CD14-positive monocyte (primary cell): Measurements from ENCODE around the gene KIF26A. TPM values are rescaled to one million over a fixed set of nuclear protein-coding genes. Genes with fewer than 3 reads are reported as not detected.

ENCODE experiments used
- DNase-seq, 3 donors: peaks; one replicate each; pipeline ENCODE4 v3.0.0-alpha.2; 2011 to 2022
- H2AFZ ChIP-seq: 2 replicates; pipeline ENCODE4 v1.6.0; 2012; ENCODE audit warnings: mild to moderate bottlenecking, low read depth, low read length, inconsistent platforms; ENCODE audit not compliant: insufficient read depth, poor library complexity, severe bottlenecking
- H3K27ac ChIP-seq, 2 donors: 1 replicate in 1 of 2; 2 replicates in 1 of 2; pipeline ENCODE4 v1.5.1; 2012 to 2013; ENCODE audit warnings: low read length in 2 of 2, control low read depth in 1 of 2, inconsistent platforms in 1 of 2, low read depth in 1 of 2, mild to moderate bottlenecking in 1 of 2
- H3K27me3 ChIP-seq, 2 donors: one replicate each; pipeline versions ENCODE4 v1.6.0 to v1.6.1; 2011 to 2013; ENCODE audit warnings: low read length in 2 of 2; ENCODE audit not compliant: control insufficient read depth in 2 of 2, insufficient read depth in 2 of 2
- H3K36me3 ChIP-seq, 2 donors: replicated peaks in 1 of 2; 1 replicate in 1 of 2; 2 replicates in 1 of 2; pipeline versions ENCODE4 v1.5.1 to v1.6.1; 2012 to 2013; ENCODE audit warnings: low read length in 2 of 2, control low read depth in 1 of 2, inconsistent platforms in 1 of 2, mild to moderate bottlenecking in 1 of 2; ENCODE audit not compliant: insufficient read depth in 2 of 2, control insufficient read depth in 1 of 2
- H3K4me1 ChIP-seq, 2 donors: 1 replicate in 1 of 2; 2 replicates in 1 of 2; pipeline versions ENCODE4 v1.5.1 to v1.6.1; 2012 to 2013; ENCODE audit warnings: low read length in 2 of 2, control low read depth in 1 of 2, inconsistent platforms in 1 of 2, mild to moderate bottlenecking in 1 of 2, moderate library complexity in 1 of 2; ENCODE audit not compliant: insufficient read depth in 2 of 2, control insufficient read depth in 1 of 2
- H3K4me2 ChIP-seq: replicated peaks from 2 replicates; pipeline ENCODE3; 2012; ENCODE audit warnings: low read length, moderate library complexity, mild to moderate bottlenecking; ENCODE audit not compliant: poor library complexity, severe bottlenecking; ENCODE audit errors: extremely low read depth
- H3K4me3 ChIP-seq, 3 experiments: fragments of 200-600 bp in 1 of 3; sonication (generic) in 1 of 3; replicated peaks in 1 of 3; 1 replicate in 2 of 3; 2 replicates in 1 of 3; pipeline ENCODE4 v1.5.1; 2011 to 2013; ENCODE audit warnings: low read length in 3 of 3, mild to moderate bottlenecking in 3 of 3, control low read depth in 2 of 3, low read depth in 2 of 3, inconsistent platforms in 1 of 3, moderate library complexity in 1 of 3
- H3K79me2 ChIP-seq: 2 replicates; pipeline ENCODE4 v1.6.0; 2012; ENCODE audit warnings: mild to moderate bottlenecking, control low read depth, inconsistent platforms, low read length, moderate library complexity; ENCODE audit not compliant: insufficient read depth
- H3K9ac ChIP-seq: 2 replicates; pipeline ENCODE4 v1.6.0; 2017; ENCODE audit warnings: low read length, mild to moderate bottlenecking; ENCODE audit not compliant: insufficient read depth, poor library complexity, severe bottlenecking
- H3K9me3 ChIP-seq, 2 donors: replicated peaks in 1 of 2; 1 replicate in 1 of 2; 2 replicates in 1 of 2; pipeline versions ENCODE4 v1.5.1 to v1.6.1; 2012 to 2013; ENCODE audit warnings: low read length in 2 of 2, control low read depth in 1 of 2; ENCODE audit not compliant: control insufficient read depth in 1 of 2, insufficient read depth in 1 of 2
- H4K20me1 ChIP-seq: 2 replicates; pipeline ENCODE4 v1.6.0; 2012; ENCODE audit warnings: mild to moderate bottlenecking, low read length, control low read depth, moderate library complexity; ENCODE audit not compliant: insufficient read depth
- H3K27ac Mint-ChIP-seq, 7 donors: one replicate each; pipeline ENCODE4 v1.8.0; 2020; ENCODE audit warnings: mild to moderate bottlenecking in 7 of 7, mixed read lengths in 7 of 7, moderate library complexity in 6 of 7, inconsistent platforms in 2 of 7
- H3K27me3 Mint-ChIP-seq, 3 donors: one replicate each; pipeline ENCODE4 v1.8.0; 2021 to 2022; ENCODE audit warnings: low read depth in 3 of 3, mild to moderate bottlenecking in 3 of 3, mixed read lengths in 3 of 3, moderate library complexity in 3 of 3, inconsistent platforms in 1 of 3
- H3K36me3 Mint-ChIP-seq, 2 donors: one replicate each; pipeline ENCODE4 v1.8.0; 2020; ENCODE audit warnings: mixed read lengths in 2 of 2, inconsistent platforms in 1 of 2, mild to moderate bottlenecking in 1 of 2
- H3K4me1 Mint-ChIP-seq: one replicate; pipeline ENCODE4 v1.8.0; 2020; ENCODE audit warnings: mild to moderate bottlenecking, mixed read lengths
- H3K4me3 Mint-ChIP-seq, 2 donors: one replicate each; pipeline ENCODE4 v1.8.0; 2020; ENCODE audit warnings: mild to moderate bottlenecking in 2 of 2, mixed read lengths in 2 of 2, moderate library complexity in 1 of 2
- H3K9me3 Mint-ChIP-seq, 7 donors: one replicate each; pipeline ENCODE4 v1.8.0; 2020 to 2022; ENCODE audit warnings: mixed read lengths in 7 of 7, mild to moderate bottlenecking in 6 of 7, moderate library complexity in 6 of 7, inconsistent platforms in 2 of 7
- WGBS: methylation state at CpG from one replicate; pipeline ENCODE4 v1.1.5; 2013; ENCODE audit warnings: missing lambda C conversion rate; ENCODE audit not compliant: insufficient coverage; 5-methylcytosine and 5-hydroxymethylcytosine counted together
- intact Hi-C, 2 donors: fragments of 100-400 bp; cut with micrococcal nuclease; formaldehyde crosslinking; loops; one replicate each; pipeline versions ENCODE4 v1.15.0 to v1.15.1; 2023
- polyA plus RNA-seq, 3 donors: library from polyadenylated mRNA; depleted of rRNA in 1 of 3; unstranded in 2 of 3; stranded (reverse) in 1 of 3; fragments of 300-500 nt in 2 of 3; fragments of >200 nt in 1 of 3; fragmentation: Illumina TruSeq in 2 of 3; gene quantifications; 1 replicate in 2 of 3; 2 replicates in 1 of 3; pipeline ENCODE4 v1.2.3, GENCODE V29; 2012 to 2021
- TF ChIP-seq, protein P1 (sequence below): fragments of 200-600 bp; IDR thresholded peaks from one replicate; pipeline ENCODE4 v1.8.0; 2022; ENCODE audit warnings: antibody characterized with exemption, mild to moderate bottlenecking

KIF26A gene
- polyA plus RNA-seq, 3 donors = not detected

DNA sequence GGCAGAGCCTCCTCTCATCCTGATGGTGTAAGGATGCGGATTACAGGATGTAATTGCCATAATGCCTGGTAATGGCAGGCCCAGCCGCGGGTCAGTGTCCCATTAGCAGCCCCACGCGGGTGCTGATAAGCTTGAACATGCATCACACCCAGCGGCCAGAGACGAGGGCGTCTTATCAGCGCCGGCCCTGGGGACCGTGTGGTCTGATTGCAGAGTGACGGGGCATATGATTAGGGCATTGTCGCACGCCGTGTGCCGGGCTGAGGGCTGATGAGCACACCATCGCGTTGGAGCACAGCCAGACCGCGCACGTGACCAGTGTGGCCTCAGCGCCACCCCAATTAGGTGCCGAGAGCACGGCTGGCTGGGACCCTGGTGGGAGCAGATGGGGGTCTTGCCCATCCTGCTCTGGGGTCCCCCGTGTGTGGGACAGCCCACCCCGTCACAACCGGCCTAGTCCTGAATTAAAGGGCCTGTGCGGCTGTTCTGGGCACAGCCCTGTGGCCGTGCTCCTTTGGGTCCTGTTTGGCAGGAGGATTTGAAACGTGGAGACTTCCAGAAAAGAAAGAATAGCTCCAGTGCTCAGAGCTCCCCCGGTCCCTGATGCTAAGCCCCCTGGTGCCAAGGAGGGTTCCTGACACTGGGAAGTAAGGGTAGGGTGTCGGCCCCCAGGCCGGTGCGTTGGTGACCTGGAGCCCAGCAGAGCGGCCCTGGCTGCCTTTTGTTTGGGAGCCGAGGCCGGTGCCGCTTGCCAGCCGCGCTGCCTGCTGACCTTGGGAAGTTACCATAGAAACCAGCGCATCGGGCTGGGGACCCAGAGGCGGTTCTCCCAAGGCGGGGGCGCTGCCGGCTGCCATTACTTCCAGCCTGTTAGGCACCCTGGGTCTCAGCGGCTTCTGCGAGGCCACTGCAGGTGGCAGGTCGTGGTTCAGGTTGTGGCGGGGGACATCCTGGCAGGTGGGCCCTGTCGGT is 20.7 kb downstream of the KIF26A start:
- Histone ChIP-seq H2AFZ (no peak overlapping the region), H3K79me2 (no peaks in the 10 kb centered on the region), H3K27ac (no peak overlapping the region), H3K9me3 (no peaks in the 10 kb centered on the region), H3K4me3 (no peak overlapping the region), H3K27me3 (no peaks in the 10 kb centered on the region), H3K4me2 (no peak overlapping the region), H3K4me1 (no peaks in the 10 kb centered on the region), H4K20me1 (no peaks in the 10 kb centered on the region), H3K9ac (no peak overlapping the region), H3K36me3 (no peaks in the 10 kb centered on the region)
- Mint-ChIP-seq H3K9me3 (no peaks in the 10 kb centered on the region), H3K27me3 (peaks cover 0 to 3% (median 3%) of the 10 kb centered on the region in 3 donors), H3K4me3 (no peak overlapping the region), H3K27ac (no peak overlapping the region), H3K36me3 (no peaks in the 10 kb centered on the region), H3K4me1 (no peaks in the 10 kb centered on the region)
- intact Hi-C loops = no loop called here
- 87% methylated on average over 50 of the region's 51 CpGs for WGBS
- DNase-seq = no peak
- TF ChIP-seq, protein P1, sequence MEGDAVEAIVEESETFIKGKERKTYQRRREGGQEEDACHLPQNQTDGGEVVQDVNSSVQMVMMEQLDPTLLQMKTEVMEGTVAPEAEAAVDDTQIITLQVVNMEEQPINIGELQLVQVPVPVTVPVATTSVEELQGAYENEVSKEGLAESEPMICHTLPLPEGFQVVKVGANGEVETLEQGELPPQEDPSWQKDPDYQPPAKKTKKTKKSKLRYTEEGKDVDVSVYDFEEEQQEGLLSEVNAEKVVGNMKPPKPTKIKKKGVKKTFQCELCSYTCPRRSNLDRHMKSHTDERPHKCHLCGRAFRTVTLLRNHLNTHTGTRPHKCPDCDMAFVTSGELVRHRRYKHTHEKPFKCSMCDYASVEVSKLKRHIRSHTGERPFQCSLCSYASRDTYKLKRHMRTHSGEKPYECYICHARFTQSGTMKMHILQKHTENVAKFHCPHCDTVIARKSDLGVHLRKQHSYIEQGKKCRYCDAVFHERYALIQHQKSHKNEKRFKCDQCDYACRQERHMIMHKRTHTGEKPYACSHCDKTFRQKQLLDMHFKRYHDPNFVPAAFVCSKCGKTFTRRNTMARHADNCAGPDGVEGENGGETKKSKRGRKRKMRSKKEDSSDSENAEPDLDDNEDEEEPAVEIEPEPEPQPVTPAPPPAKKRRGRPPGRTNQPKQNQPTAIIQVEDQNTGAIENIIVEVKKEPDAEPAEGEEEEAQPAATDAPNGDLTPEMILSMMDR = no peak

DNA sequence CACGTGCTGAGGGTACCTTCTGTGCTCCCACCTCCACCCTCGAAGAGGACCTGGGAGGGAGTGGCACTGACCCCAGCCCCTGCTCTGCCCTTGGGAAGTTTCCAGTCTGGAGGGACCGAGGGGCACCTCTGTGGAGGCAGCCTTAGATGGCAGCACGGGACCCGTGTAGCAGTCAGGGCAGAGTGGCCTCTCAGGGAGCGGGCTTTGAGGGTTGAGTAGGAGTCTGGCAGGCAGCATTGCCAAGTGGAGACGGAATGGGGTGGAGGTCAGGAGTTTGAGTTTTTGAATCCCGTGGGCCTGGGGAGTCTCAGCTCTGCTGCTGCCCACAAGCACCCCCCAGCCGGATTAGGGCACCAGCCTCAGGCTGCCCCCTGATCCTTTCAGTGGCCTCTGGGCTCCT is 21.6 kb downstream of the KIF26A start:
- Histone ChIP-seq H3K4me1 (no peaks in the 10 kb centered on the region), H2AFZ (no peak overlapping the region), H4K20me1 (no peaks in the 10 kb centered on the region), H3K9ac (no peak overlapping the region), H3K9me3 (no peaks in the 10 kb centered on the region), H3K4me3 (no peak overlapping the region), H3K27me3 (no peaks in the 10 kb centered on the region), H3K27ac (no peak overlapping the region), H3K36me3 (no peaks in the 10 kb centered on the region), H3K79me2 (no peaks in the 10 kb centered on the region), H3K4me2 (no peak overlapping the region)
- no peaks in the 10 kb centered on the region for H3K36me3 Mint-ChIP-seq
- no peak overlapping the region for H3K27ac Mint-ChIP-seq
- H3K27me3 Mint-ChIP-seq = peaks cover 0 to 3% (median 2%) of the 10 kb centered on the region in 3 donors
- no peaks in the 10 kb centered on the region for H3K4me1 Mint-ChIP-seq
- no peak overlapping the region for H3K4me3 Mint-ChIP-seq
- DNase-seq = no peak
- no peaks in the 10 kb centered on the region for H3K9me3 Mint-ChIP-seq
- TF ChIP-seq, protein P1 = no peak
- intact Hi-C loops = no loop called here
- WGBS = 93% methylated on average over 9 of the region's 9 CpGs
